Body of pancreas (tissue), 4 donors: ENCODE results near the gene ARHGAP32.

ENCODE experiments used
- CTCF ChIP-seq, 7 experiments: fragments of 450-650 bp in 4 of 7; fragments of 200-600 bp in 3 of 7; sonication (generic) in 3 of 7; IDR thresholded peaks; one replicate each; pipeline ENCODE4 v1.5.1; 2016 to 2019; ENCODE audit warnings: antibody characterized with exemption in 7 of 7
- POLR2A ChIP-seq, 3 donors: fragments of 450-650 bp; IDR thresholded peaks; one replicate each; pipeline ENCODE4 v1.6.1; 2016; ENCODE audit warnings: antibody characterized with exemption in 3 of 3, mild to moderate bottlenecking in 2 of 3

- TF ChIP-seq CTCF (IDR thresholded peaks at IDR 0.05): no peak
- no peak for TF ChIP-seq POLR2A (IDR thresholded peaks at IDR 0.05)
Observed at GRCh38 chr11:129131316-129131715, 60.8 kb downstream of the ARHGAP32 start.
